ENCODE data around the gene CTDSPL.

GRCh38 chr3:37999836-38000235, 138.2 kb downstream of the CTDSPL start:
- TF ChIP-seq ZNF362 (CRISPR knock-in tag; IDR thresholded peaks at IDR 0.05; ENCODE audit: borderline replicate concordance) (no peak), CREM (IDR thresholded peaks at IDR 0.05) (no peak), CREM (CRISPR knock-in tag; IDR thresholded peaks at IDR 0.05) (no peak)

Measured in HepG2 (cell line).